HFFc6 (cell line): ENCODE data around the gene ARHGAP22. TPM values are rescaled to one million over a fixed set of nuclear protein-coding genes. Genes with fewer than 3 reads are reported as not detected.

Experiments used
- DNase-seq: peaks from one replicate; pipeline ENCODE4 v3.0.0-alpha.2; 2018
- H3K27ac Mint-ChIP-seq: 2 replicates; pipeline ENCODE4 v1.8.0; 2020; ENCODE audit warnings: mild to moderate bottlenecking, mixed read lengths
- H3K27me3 Mint-ChIP-seq: 2 replicates; pipeline ENCODE4 v1.8.0; 2021; ENCODE audit warnings: mild to moderate bottlenecking, moderate library complexity, mixed read lengths; ENCODE audit not compliant: insufficient read depth
- H3K36me3 Mint-ChIP-seq: 2 replicates; pipeline ENCODE4 v1.8.0; 2021; ENCODE audit warnings: low read depth, mixed read lengths
- H3K4me1 Mint-ChIP-seq: 2 replicates; pipeline ENCODE4 v1.8.0; 2020; ENCODE audit warnings: low read depth, mixed read lengths
- H3K4me3 Mint-ChIP-seq: 2 replicates; pipeline ENCODE4 v1.8.0; 2020; ENCODE audit warnings: mild to moderate bottlenecking, moderate library complexity, mixed read lengths
- H3K9me3 Mint-ChIP-seq: 2 replicates; pipeline ENCODE4 v1.8.0; 2020; ENCODE audit warnings: mild to moderate bottlenecking, mixed read lengths
- total RNA-seq, 6 experiments: library from RNA; stranded (reverse); fragmentation: NEBNext Ultra II Directional; extraction: Animal tissue kit (Norgen Biotek cat#: 25700); gene quantifications; 2 replicates in 1 of 6; 3 replicates in 5 of 6; pipeline ENCODE4 v1.2.3, GENCODE V29; 2021
- TF ChIP-seq, protein P1 (sequence below): fragments of 200-600 bp; sonication (generic); IDR thresholded peaks from 2 replicates; pipeline ENCODE4 v1.5.0; 2021; ENCODE audit warnings: antibody characterized with exemption, mild to moderate bottlenecking

Gene ARHGAP22
- total RNA-seq, 6 experiments from 2014 or later = 74.3 to 117 (median 95.7) TPM

DNA sequence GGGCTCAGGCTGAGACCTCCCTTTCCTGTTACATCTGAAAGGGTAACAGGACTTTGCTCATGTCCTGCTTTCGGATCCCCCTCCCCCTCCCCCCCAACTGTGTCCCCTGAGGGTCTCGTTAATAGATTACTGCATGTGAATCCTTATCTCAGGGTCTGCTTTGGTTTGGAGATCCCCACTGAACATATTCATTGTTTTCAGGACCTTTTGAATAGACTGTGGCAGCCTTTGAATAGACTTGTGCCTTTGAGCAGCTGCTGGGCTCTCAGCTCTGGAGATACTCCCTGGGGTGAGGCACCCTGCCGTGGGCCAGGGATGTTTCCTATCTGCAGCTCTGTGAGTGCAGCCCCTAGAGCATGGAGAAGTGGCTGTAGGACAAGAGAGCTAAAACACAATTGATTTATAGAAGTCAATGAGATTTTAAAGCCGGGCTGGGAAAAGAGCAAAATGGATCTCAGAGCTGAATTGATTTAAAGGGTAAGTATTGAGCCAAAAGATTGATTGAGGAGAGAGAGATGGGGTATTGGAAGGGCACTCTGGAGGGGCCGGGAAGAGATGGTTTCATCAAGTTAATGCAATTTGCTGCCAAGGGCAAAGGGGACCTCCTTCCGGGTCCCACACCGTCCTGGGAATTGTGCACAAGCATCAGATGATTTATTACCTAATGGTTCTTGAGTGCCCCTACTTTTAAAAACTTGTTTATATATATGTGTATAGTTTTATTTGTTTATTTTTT lies 9.9 kb downstream of the ARHGAP22 start:
- H3K36me3 Mint-ChIP-seq = peaks cover 49% of the 10 kb centered on the region
- H3K27ac Mint-ChIP-seq = peak overlapping the region; percentile 47
- no peak overlapping the region for H3K4me3 Mint-ChIP-seq
- H3K4me1 Mint-ChIP-seq = peaks cover 92% of the 10 kb centered on the region
- no peak for DNase-seq
- peaks cover 2% of the 10 kb centered on the region; the same call in 1 of the 2 replicates for H3K27me3 Mint-ChIP-seq
- TF ChIP-seq, protein P1, sequence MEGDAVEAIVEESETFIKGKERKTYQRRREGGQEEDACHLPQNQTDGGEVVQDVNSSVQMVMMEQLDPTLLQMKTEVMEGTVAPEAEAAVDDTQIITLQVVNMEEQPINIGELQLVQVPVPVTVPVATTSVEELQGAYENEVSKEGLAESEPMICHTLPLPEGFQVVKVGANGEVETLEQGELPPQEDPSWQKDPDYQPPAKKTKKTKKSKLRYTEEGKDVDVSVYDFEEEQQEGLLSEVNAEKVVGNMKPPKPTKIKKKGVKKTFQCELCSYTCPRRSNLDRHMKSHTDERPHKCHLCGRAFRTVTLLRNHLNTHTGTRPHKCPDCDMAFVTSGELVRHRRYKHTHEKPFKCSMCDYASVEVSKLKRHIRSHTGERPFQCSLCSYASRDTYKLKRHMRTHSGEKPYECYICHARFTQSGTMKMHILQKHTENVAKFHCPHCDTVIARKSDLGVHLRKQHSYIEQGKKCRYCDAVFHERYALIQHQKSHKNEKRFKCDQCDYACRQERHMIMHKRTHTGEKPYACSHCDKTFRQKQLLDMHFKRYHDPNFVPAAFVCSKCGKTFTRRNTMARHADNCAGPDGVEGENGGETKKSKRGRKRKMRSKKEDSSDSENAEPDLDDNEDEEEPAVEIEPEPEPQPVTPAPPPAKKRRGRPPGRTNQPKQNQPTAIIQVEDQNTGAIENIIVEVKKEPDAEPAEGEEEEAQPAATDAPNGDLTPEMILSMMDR = no peak
- H3K9me3 Mint-ChIP-seq = no peaks in the 10 kb centered on the region

DNA sequence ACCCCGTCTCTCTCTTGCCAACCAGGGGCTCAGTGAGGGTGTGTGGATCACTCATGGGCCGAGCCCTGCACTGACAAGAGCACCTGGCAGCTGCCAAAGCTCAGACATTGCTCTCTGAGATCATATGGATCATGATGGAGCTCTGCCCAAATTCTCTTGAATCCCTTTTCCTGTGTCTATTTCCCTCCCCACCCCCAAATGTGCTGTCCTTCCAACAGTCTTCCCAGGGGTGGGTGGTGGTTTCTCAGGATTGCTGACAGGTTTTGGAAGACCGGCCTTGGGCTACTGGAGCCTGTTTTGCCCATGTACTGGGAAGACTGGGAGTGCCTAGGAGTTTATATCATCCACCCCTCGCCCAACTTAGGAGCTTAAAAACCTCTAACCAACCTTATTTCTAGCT lies 10.5 kb downstream of the ARHGAP22 start:
- Mint-ChIP-seq H3K36me3 (peaks cover 50% of the 10 kb centered on the region), H3K27ac (peak overlapping the region; percentile 58; the same call in 1 of the 2 replicates), H3K4me1 (peaks cover 92% of the 10 kb centered on the region), H3K4me3 (no peak overlapping the region), H3K9me3 (no peaks in the 10 kb centered on the region), H3K27me3 (peaks cover 2% of the 10 kb centered on the region; the same call in 1 of the 2 replicates)
- DNase-seq = no peak
- TF ChIP-seq, protein P1 = no peak

DNA sequence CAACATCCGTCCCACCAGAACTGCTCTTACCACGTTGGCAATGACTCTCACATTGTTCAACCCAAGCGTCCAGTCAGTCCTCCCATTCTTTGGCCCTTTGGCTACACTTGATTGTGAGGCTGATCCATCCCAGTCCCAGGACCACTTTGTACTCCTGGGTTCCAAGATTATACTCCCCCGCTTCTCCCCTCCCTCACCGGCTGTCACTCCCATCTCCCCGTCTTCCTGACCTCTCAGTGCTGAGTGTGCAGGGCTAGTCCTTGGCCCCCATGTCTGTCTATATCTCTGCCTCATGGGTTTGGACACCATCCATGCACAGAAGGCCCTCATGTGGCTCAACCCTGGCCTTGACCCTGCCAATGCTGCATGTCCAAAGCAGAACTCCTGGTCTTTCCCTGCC lies 12.5 kb downstream of the ARHGAP22 start:
- no peaks in the 10 kb centered on the region; the same call in 1 of the 2 replicates for H3K27me3 Mint-ChIP-seq
- TF ChIP-seq, protein P1 = no peak
- H3K4me3 Mint-ChIP-seq = no peak overlapping the region
- H3K36me3 Mint-ChIP-seq = peaks cover 52% of the 10 kb centered on the region
- peak overlapping the region; percentile 96 for H3K27ac Mint-ChIP-seq
- H3K4me1 Mint-ChIP-seq = peaks cover 92% of the 10 kb centered on the region
- H3K9me3 Mint-ChIP-seq = no peaks in the 10 kb centered on the region
- no peak for DNase-seq

- peaks cover 45% of the 10 kb centered on the region for H3K36me3 Mint-ChIP-seq
- TF ChIP-seq, protein P1 = no peak
- no peak for DNase-seq
- H3K27ac Mint-ChIP-seq = peak overlapping the region; percentile 96
- H3K27me3 Mint-ChIP-seq = no peaks in the 10 kb centered on the region; the same call in 1 of the 2 replicates
- no peak overlapping the region for H3K4me3 Mint-ChIP-seq
- no peaks in the 10 kb centered on the region for H3K9me3 Mint-ChIP-seq
- H3K4me1 Mint-ChIP-seq = peaks cover 80% of the 10 kb centered on the region
Observed at GRCh38 chr10:48590945-48591344, 13.9 kb downstream of the ARHGAP22 start.

DNA sequence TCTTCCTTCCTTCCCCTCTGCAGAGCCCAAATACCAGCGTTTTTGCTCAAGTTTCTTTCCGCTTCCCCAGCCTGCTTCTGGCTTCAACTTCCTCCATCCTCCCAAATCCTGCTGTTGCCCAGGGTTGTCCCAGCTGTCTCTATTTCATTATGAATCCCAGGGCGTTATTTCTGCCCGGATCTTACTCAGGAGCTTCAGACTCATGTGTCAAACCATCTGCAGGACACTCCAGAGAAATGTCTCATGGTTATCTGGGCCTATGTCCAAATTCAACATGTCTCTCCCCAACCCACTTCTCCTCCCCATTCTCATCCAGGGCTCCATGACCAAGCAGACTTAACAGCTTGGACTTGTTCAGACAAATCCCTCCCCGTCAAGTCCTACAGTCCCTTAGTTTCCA lies 15.6 kb downstream of the ARHGAP22 start:
- H3K4me3 Mint-ChIP-seq = peak overlapping the region; percentile 76
- peak overlapping the region; percentile 96 for H3K27ac Mint-ChIP-seq
- TF ChIP-seq, protein P1 = no peak
- no peaks in the 10 kb centered on the region; the same call in 1 of the 2 replicates for H3K27me3 Mint-ChIP-seq
- peaks cover 80% of the 10 kb centered on the region for H3K4me1 Mint-ChIP-seq
- no peaks in the 10 kb centered on the region for H3K9me3 Mint-ChIP-seq
- DNase-seq = peak; percentile 91
- H3K36me3 Mint-ChIP-seq = peaks cover 51% of the 10 kb centered on the region
